Measurements from ENCODE around the gene VRK1.

VRK1 gene

DNA sequence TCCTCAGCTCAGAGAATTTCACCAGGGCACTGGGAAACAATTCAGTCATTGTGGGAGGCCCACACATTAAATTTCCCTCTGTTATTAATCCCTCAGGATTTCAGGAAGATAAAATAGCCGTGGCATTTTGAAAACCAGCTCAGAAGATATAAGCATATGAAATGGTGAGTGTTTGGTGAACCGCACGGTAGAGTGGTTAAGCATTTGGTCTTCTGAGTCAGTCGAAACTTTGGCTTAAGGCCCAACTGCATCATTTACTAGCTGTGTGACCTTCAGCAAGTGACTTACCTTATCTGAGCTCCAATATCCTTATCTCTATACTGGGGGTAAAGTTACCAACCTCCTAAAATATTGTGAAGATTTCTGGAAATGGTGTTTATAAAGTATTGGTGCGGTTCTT lies 5.2 kb upstream of the VRK1 start:
- DNase-seq: no peak

DNA sequence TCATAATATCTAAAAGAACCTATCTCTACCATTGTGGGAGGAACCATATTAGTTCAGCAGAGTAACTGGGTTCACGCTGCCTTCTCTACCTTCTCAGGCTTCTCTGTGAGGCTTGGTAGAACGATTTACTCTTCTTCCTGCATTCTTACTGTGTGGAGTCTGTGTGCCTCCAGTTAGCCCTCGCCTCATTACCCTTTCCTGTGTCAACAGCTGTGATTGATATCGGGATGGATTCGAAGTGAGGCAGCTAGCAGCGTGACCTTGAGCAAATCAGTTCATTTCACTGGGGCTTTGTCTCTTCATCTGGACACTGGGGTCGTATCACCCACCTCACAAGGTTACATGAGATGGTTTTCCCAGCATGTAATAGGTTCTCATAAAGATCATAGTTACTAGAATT lies 4.6 kb upstream of the VRK1 start:
- no peak for DNase-seq

DNA sequence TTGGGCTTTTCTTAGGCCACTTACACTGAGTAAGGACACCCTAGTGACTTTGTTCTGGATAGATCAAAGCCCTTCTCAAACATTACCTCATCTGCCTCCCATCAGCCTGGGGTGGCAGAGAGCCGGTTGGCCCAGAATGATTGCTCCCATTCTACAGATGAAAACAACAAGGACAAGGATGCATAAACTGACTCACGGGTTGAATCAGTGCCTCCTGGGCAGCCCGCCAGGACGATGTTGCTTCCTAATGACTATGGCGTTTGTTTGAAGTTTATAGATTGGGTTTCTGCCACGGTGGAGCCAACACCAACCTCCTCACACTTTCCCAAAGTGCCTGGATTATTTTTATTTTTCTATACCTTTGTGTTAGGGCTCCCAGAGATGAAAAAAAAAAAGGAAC lies 3.6 kb upstream of the VRK1 start:
- DNase-seq: no peak

DNA sequence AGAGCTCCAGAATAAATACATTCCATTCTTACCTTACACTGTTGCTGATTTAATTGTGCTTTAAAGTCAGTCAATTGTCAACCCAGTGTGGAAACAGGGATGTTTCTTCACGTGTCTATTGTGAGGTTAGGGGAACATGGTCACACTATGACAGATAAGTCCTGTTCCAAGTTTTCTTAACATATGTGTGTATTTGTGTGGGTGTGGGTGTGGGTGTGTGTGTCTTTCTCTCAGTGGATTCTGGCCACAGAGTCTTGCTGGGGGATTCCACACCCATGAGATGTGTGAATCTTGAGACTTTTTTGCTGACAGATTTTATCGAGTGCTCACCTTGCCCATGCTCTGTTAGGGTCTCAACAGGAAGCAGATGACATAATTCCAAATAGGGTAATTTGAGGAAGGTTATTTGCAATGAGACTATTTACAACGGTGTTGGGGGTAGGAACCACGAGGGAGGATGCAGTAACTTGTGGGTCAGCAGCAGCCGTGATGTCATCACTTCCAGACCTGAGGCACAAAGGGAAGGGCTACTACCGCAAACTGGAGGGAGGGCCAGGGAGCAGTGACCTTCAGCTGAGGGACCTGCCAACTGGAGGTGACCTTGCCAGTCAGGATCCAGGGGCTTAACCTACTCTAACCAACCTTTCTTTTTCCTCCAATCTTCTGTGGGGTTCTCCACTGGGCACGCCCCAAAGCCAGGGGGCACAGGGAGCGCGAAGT lies 1.9 kb upstream of the VRK1 start:
- no peak for DNase-seq

DNA sequence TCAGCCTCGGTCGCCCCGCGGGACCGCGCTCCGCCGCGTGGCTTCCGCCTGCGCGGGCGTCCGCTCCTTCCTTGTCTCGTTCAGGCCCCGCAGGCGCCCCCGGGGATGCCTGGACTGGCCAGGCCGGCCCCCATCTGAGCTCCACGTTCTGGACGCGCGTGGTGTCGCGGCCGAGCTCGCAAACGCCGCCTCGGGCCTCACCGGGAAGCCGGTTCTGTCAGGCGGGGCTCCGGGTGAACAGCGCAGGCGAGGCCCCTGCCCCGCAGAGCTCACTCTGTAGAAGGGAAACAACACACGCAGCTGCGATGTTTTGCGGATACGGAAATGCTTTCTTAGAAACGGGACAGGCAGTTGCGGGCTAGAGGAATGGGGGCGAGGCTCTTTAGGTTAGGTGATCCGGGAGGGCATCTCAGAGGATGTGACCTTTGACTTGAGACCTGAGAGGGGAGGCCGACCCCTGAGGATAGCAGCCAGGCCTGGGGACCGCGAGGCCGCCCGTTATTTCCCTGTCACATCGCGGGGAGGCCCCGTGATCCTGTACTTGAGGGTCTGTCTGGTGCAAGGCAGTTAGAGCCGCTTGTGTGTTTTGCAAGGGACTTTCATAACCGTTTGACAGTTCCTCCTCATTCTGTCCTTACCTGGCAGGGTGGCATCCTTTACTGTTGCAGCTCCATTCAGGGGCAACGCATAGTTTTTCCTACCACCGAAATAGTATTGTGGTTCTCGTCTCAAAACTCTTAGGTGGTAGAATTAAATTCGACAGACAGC lies 584 bp downstream of the VRK1 start:
- DNase-seq: peak; percentile 6 to 78 (median 34)

DNA sequence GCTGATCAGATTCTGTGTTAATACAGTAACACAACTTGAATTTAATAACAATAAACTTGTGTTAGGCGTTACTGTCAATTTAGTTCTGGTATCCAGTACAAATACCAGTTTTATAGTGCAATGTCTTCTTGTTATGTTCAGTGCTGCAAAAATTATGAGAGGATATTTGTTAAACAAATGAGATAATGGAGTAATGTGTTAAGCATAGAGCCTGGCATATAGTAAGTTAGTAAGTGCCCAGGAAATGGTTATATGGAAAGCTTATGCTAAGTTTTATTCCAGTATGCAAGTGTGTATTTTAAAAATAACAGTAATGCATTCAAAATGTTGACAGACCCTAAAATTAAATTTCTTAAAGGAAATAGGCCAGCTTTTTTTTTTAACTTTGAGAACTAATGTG lies 1.8 kb downstream of the VRK1 start:
- no peak for DNase-seq

DNA sequence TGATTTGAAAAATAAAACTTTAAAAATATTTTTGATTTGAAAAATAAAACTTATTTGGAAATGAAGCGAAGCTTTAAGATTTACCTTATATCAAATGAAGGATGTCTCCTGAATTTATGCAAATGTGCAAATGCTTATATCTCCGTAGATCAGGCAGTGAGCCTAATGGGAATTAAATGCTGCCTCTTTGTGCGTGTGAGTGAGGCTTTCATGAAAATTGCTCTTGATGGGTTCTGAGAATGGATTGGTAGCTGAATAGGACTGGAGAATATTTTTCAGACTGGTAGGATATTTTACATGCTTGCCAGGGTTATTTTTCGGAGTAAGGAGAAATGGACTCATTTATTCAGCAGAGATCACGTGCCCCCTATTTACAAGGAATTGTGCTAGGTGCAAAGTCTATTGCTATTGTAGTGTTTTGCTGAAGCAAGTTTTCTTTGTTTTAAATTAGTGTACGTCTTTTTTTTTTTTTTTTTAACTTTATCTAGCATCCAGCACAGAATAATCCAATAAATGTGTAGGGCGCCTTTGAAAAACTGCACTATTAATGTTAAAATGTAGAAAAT lies 2.4 kb downstream of the VRK1 start:
- no peak for DNase-seq

DNA sequence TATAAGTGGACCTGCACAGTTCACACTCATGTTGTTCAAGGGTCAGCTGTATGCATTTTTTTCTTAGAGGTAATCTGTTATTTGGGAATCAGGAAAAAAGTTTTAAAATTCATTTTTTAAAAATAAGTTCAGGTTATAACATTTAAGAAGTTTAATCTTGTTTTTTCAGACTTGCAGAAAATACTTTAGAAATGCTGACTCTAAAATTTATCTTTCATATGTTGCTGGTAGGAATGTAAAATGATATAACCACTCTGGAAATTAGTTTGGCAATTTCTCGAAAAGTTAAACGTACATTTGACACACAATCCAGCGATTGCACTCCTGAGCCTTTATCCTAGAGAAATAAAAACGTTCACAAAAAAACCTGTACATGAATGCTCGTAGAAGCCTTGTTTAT lies 4.7 kb downstream of the VRK1 start:
- no peak for DNase-seq

DNA sequence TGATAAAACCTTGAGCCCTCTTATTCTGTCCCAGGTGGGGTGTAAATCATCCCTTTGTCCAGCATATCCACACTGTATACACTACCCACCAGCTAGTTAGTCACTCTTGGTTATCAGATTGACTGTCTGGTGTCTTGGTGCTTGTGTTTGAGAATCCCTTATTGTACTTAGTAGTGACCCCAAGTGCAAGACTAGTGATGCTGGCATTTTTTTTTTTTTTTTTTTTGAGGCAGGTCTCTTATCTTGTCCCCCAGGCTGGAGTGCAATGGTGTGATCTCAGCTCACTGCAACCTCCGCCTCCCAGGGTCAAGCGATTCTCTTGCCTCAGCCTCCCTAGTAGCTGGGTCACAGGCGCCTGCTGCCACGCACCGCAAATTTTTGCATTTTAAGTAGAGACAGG lies 5.8 kb downstream of the VRK1 start:
- DNase-seq: no peak

DNA sequence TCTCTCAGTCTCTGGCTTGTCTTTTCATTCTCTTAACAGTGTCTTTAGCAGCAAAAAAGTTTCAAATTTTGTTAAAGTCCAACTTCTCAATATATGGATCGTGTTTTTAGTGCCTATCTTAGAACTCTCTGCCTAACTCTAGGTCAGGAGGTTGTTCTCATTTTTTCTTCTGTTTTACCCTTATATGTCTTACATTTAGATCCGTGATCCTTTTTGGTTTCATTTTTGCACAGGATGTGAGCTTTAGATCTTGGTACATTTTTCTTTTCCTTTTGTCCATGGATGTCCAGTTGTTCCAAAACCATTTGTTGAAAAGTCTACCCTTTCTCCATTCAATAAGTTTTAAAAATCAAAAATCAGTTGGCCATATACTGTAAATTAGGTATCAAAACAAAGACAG lies 6.8 kb downstream of the VRK1 start:
- peak in 1 of 5 experiments; percentile 29 for DNase-seq

DNA sequence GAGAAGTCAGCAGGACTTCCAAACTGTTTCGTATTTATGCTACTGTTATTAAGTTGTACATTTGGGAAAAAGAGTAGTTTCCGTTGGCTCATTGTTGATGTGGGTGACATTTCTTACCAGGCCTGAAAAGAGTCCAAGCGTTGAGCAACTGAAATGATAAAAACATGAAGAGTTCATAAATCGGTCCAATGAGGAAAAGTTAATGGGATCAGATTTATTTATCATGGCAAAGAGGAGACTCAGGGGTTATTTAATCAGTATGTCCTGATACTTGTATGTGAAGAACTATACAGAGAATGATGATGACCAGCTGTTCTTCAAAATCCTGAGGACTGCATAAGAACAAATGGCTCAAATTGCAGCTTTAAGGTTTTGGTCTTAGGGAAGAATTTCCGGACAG lies 7.7 kb downstream of the VRK1 start:
- DNase-seq: no peak

DNA sequence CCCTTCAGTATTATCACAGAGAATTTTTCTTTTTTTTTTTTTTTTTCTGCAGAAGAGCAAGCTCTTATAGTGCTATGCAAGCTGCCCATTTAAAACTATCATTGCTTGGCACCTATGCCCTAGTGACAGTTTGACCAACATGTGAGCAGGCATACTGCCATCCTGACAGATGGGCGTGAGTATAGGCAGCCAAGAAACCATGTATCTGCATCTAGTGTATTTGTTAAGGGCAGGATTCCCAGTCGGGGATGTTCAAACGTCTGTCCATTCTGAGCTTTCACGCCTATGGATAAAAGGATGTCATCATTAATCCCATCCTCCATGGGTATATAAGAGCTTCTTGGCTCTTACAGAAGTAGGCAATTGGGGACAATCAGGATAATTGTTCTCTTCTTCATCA lies 8.8 kb downstream of the VRK1 start:
- DNase-seq: no peak

DNA sequence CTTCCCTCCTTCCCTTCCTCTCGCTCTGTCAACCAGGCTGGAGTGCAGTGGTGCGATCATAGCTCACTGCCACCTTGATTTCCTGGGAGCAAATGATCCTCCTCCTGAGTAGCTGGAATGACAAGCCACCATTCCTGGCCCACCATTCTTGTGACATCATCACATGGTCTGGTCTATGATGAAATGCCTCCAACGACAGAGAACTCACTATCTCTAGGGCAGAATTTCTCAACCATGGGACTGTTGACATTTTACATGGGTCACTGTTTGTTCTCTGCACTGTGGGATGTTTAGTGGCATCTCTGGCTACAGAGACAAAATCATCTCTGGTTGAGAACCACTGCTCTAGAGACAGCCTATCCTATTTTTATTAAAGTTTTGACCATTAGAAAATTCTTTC lies 9.7 kb downstream of the VRK1 start:
- DNase-seq: no peak

DNA sequence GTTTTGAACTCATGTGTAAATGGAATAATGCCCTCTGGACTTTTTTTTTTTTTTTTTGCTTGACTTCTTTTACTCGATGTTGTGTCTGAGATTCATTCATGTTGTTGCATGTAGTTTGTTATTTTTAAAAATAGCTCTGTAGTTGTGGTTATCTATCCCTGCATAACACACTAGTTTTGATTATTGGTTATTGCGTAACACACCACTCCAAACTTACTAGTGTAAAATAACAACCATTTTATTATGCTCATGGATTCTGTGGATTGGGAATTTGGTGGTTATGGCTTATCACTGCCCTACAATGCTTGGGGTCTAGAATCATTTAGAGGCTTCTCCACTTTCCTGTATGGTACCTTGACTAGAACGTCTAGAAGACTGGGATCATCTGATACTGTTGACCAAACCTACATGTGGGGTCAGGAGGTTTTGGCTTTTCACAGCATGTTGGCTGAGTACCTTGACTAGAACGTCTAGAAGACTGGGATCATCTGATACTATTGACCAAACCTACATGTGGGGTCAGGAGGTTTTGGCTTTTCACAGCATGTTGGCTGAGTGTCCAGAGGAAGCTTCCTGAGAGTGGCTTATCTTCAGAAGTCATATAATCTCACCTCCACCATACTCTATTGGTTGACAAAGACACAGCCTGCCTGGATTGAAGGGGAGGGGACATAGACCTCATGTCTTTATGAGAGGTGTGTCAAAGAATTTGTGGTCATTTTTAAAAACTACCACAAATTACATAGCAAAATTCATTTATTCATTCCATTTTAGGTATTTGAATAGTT lies 11.6 kb downstream of the VRK1 start:
- DNase-seq: no peak

DNA sequence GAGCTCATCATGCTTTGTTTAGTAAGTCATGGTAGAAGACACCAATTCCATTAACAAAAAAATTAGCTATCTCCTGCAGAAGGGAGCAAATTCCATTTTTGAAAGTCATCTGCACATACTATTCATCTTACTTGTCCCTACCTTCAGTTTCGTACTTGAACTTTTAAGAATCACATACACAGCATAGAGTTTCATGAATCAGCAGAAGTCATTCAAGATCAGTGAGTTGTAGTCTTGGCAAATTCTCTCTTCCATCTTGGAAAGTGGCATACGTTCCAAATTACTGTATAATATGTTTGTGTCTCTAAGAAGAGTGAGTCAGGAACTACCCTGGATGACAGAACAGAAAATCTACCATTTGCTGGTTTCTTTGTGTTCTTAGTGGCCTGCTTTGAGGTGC lies 14.1 kb downstream of the VRK1 start:
- DNase-seq: no peak

DNA sequence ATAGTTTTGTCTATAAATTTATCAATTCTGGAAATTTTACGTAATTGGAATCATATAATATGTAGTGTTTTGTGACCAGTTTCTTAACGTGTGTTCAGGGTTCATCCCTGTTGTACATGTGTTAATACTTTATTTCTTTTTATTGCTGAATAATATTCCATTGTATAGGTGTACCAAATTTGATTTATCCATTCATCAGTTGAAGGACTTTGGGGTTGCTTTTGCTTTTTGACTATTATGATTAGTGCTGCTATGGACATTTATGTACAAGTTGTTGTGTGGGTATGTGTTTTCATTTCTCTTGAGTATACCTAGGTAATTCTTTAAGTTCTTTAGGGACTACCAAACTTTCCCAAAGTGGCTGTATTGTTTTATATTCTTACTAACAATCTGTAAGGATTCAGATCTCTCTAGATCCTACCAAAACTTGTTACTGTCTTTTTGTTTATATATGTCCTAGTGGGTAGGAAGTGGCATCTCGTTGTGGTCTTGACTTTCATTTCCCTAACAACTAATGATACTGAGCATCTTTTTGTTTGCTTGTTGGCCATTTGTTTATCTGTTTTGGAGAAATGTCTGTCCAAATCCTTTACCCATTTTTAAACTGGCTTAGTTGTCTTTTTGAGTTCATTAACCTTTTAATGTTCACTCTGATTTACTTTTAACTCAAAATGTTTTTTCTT lies 14.9 kb downstream of the VRK1 start:
- DNase-seq: peak in 1 of 5 experiments; percentile 77

DNA sequence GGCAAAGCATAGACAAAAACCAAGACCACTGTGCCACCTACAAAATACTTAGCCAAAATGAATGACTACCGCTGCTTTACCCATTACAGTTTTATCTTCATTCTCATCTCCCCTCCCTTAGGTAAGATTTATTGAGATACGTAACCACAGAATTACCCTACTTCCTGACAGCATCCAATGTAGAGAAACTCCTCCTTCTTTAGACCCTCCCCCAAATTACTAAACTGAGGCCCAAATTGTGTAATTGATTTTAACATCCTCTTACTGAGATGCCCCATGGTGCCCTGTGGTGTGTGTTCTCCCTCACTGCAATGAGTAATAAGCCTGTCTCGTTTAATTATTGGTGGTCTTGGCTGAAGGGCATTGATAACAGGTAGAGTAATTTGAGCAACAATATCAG lies 19.1 kb downstream of the VRK1 start:
- peak in 1 of 5 experiments; percentile 76 for DNase-seq

DNA sequence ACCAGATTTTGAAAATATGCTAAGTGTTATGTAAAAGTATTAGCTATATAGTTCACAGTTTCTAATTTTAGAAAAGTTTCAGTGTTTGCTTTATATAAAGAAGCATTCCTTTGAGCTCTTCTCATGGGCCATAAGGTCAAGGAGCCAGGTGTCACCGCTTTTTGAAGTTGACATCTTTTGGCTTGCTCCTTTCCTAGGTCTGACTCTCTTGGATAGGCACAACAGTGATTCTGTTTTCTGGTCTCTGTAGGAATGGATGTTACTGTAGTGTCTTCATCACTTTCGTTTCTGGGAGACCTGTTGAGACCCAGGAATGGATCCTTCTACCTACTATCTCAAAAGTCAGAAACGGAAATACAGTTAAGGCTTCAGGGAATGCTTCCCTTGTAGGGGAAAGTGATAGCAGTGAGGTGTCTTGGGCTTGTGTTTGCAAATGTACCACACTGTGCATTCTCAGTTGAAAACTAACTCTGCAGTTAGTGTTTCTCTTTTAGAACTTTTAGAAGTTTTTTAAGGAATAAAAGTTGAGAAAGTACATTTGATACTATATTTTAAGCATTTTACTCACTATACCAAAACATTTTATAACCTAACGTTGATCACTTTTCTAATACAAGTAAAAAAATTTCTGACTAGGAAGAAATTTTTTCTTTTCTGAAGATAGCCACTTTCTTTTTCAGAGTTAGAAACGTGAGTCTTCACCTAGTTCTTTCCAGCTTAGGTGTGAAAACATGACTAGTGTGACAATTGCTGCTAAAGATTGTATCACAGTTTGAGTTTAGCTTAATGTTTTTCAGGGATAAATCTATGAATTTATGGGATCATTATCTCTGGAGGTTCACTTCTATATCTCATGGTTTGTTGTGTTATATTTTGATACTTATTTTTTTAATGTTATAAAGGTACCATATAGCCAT lies 20.8 kb downstream of the VRK1 start:
- DNase-seq: peak in 1 of 5 experiments; percentile 14

DNA sequence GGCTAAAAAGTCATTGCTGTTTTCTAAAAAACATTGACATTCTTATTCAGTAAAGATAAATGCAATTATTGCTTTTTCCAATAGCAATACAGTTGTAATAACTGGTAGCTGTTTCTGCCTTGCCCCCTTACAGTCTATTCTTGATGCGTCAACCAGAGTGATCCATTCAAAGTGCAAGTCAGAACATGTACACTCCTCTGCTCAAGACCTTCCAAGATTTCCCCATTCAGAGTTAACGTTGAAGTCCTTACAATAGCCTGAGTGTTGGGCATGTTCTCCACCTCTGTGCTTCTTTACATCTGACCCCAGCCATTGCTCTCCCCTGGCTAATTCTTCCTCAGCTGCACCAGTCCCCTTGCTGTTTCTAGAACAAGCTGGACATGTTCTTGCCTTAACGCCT lies 24.3 kb downstream of the VRK1 start:
- no peak for DNase-seq

DNA sequence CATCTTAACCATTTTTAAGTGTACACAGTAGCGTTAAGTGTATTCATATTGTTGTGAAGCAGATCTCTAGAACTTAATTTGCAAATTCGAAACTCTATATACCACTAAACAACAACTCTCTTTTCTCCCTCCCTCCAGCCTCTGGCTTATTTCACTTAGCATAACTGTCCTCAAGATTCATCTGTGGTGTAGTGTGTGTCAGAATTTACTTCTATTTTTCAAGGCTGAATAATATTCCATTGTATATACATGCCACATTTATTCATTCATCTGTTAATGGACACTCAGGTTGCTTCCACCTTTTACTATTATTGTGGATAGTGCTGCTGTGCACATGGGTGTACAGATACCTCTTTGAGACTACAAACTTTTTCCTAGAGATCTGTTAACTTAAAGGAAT lies 26.5 kb downstream of the VRK1 start:
- DNase-seq: no peak

DNA sequence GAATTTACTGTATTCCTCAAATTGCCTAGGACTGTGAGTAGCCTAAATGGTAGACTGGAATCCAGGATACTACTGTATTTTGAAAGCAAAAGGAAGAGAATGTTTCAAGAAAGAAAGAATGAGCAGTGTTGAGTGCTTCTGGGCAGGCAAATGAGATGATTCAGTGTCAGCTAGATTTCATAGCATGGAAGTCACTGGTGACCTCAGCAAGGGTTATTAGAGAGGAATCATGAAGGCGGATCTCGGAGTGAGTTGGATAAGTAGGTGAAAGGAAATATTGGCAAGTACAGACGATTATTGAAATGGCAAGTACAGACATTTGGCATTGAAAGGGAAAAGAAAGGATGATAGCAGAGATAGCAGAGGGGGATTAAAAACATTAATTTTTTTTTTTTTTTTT lies 27.1 kb downstream of the VRK1 start:
- no peak for DNase-seq

DNA sequence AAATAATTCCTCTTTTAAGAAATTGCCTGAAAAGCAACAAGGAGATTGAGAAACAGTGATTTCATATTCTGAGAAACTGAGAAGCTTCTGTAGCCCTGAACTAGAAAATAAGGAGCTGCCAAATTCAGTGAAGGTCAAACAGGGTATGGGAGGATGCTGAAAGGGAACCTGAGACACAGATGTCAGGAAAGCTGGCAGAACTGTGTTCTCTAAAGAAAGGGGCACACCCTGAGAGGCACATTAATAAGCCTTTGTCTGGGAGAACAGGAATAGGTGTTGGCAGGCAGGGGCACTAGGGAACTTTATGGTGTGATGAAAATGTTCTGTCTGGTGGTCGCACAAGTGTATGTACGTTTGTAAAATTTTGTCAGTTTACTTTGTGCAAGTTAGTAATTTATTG lies 29.6 kb downstream of the VRK1 start:
- DNase-seq: no peak
